MM.1S (cell line): Measurements from ENCODE around the gene MFRP.

Source experiments
- EZH2 ChIP-seq: fragments of 300-600 bp; sonication (generic); optimal IDR thresholded peaks from 2 replicates; pipeline ENCODE3; 2017; ENCODE audit warnings: low read depth, mild to moderate bottlenecking, antibody characterized with exemption, low read length, mixed read lengths
- EZH2phosphoT487 ChIP-seq: fragments of 300-600 bp; sonication (generic); IDR thresholded peaks from 2 replicates; pipeline ENCODE4 v1.6.1; 2018; ENCODE audit warnings: antibody characterized with exemption, low read length
- TF ChIP-seq, protein P1 (sequence below): fragments of 300-600 bp; sonication (generic); IDR thresholded peaks from 2 replicates; pipeline ENCODE4 v1.5.1; 2016; ENCODE audit warnings: antibody characterized with exemption, low read length, mixed read lengths

- TF ChIP-seq, protein P1, sequence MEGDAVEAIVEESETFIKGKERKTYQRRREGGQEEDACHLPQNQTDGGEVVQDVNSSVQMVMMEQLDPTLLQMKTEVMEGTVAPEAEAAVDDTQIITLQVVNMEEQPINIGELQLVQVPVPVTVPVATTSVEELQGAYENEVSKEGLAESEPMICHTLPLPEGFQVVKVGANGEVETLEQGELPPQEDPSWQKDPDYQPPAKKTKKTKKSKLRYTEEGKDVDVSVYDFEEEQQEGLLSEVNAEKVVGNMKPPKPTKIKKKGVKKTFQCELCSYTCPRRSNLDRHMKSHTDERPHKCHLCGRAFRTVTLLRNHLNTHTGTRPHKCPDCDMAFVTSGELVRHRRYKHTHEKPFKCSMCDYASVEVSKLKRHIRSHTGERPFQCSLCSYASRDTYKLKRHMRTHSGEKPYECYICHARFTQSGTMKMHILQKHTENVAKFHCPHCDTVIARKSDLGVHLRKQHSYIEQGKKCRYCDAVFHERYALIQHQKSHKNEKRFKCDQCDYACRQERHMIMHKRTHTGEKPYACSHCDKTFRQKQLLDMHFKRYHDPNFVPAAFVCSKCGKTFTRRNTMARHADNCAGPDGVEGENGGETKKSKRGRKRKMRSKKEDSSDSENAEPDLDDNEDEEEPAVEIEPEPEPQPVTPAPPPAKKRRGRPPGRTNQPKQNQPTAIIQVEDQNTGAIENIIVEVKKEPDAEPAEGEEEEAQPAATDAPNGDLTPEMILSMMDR: no peak
- no peak for TF ChIP-seq EZH2
- no peak for TF ChIP-seq EZH2phosphoT487
Observed at GRCh38 chr11:119351232-119351631, 4.7 kb upstream of the MFRP start.
